IMR-90 (cell line): ENCODE data around the gene ATP10D.

Experiments
- CTCF ChIP-seq: conservative IDR thresholded peaks from 2 replicates; pipeline ENCODE4 v1.5.1; 2012; ENCODE audit warnings: mild to moderate bottlenecking, low read depth, low read length, improper control_type of control experiment
- FOS ChIP-seq: fragments of 150-350 bp; IDR thresholded peaks from 2 replicates; pipeline ENCODE4 v1.6.1; 2016; ENCODE audit warnings: low read depth, low read length
- MXI1 ChIP-seq: IDR thresholded peaks from 2 replicates; pipeline ENCODE4 v1.6.1; 2012; ENCODE audit warnings: low read depth, mild to moderate bottlenecking, low read length, moderate library complexity, borderline replicate concordance
- POLR2A ChIP-seq: IDR thresholded peaks from 2 replicates; pipeline ENCODE4 v1.6.1; 2012; ENCODE audit warnings: mild to moderate bottlenecking, low read depth, low read length
- RAD21 ChIP-seq: IDR thresholded peaks from 2 replicates; pipeline ENCODE4 v1.6.1; 2012; ENCODE audit warnings: low read length, improper control_type of control experiment
- RFX5 ChIP-seq: IDR thresholded peaks from 2 replicates; pipeline ENCODE4 v1.8.0; 2012; ENCODE audit warnings: low read depth, mild to moderate bottlenecking, low read length, moderate library complexity
- SMC3 ChIP-seq: fragments of 150-350 bp; IDR thresholded peaks from 2 replicates; pipeline ENCODE4 v1.6.1; 2016; ENCODE audit warnings: low read depth, mild to moderate bottlenecking, antibody characterized with exemption, low read length, moderate library complexity

GRCh38 chr4:47641755-47642154 is 156.7 kb downstream of the ATP10D start:
- TF ChIP-seq SMC3: no peak
- no peak for TF ChIP-seq MXI1
- no peak for TF ChIP-seq CTCF
- TF ChIP-seq POLR2A: no peak
- TF ChIP-seq RAD21: no peak
- TF ChIP-seq RFX5: no peak
- TF ChIP-seq FOS: no peak
